AG09319 (cell line): Measurements from ENCODE around the gene UPK1B.

Experiments
- DNase-seq: peaks from one replicate; pipeline ENCODE4 v3.0.0-alpha.2; 2010; ENCODE audit warnings: low read depth; ENCODE audit errors: extremely low read depth
- TF ChIP-seq, protein P1 (sequence below): IDR thresholded peaks from 2 replicates; pipeline ENCODE4 v1.5.1; 2011; ENCODE audit warnings: low read depth, mild to moderate bottlenecking, inconsistent platforms, low read length, moderate library complexity

UPK1B gene

GRCh38 chr3:119245778-119246177, 72.4 kb downstream of the UPK1B start:
- TF ChIP-seq, protein P1, sequence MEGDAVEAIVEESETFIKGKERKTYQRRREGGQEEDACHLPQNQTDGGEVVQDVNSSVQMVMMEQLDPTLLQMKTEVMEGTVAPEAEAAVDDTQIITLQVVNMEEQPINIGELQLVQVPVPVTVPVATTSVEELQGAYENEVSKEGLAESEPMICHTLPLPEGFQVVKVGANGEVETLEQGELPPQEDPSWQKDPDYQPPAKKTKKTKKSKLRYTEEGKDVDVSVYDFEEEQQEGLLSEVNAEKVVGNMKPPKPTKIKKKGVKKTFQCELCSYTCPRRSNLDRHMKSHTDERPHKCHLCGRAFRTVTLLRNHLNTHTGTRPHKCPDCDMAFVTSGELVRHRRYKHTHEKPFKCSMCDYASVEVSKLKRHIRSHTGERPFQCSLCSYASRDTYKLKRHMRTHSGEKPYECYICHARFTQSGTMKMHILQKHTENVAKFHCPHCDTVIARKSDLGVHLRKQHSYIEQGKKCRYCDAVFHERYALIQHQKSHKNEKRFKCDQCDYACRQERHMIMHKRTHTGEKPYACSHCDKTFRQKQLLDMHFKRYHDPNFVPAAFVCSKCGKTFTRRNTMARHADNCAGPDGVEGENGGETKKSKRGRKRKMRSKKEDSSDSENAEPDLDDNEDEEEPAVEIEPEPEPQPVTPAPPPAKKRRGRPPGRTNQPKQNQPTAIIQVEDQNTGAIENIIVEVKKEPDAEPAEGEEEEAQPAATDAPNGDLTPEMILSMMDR = no peak
- DNase-seq = no peak
